ENCODE data around the gene MRPL24.

Gene MRPL24

DNA sequence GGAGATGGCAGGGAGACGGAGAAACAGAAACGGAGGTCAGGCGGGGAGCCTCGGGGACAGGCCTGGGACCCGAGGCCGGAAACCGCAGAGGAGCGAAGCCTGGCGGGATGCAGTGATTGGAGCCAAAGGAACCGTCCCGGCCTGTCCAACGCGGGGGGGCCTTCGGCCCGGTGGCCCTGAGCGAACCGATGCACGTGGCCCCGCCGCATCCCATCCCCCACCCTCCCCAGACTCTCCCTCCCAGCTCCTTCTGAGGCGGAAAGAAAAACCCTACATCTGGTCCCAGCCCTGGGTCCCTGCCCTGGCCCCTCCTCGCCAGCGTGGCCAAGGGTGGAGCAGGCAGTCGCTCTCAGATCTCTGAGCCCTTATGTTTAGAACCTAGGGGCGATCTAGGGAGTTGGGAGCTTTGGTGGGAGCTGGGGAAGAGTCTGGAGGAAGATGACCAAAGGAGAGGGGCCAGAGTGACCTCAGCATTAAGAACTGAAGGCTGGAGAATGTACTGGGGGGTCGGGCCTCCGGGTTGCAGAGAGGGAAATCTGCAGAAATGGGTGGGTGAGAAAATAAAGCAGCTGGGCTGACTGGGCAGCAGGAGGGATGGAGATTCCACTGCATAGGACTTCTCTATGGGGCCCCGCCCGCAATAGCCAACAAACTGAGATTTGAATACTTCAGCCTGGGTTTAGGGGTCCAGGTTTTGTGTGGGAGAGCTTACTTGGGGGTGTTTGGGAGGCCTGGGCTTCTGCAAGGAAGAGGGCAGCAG is 34.1 kb downstream of the MRPL24 start:
- H3K4me3 ChIP-seq (ENCODE audit: control insufficient read depth, low read depth, low read length) = peak overlapping the region; percentile 71
- peak; percentile 46 for DNase-seq (ENCODE audit: low read depth)
- TF ChIP-seq, protein P1, sequence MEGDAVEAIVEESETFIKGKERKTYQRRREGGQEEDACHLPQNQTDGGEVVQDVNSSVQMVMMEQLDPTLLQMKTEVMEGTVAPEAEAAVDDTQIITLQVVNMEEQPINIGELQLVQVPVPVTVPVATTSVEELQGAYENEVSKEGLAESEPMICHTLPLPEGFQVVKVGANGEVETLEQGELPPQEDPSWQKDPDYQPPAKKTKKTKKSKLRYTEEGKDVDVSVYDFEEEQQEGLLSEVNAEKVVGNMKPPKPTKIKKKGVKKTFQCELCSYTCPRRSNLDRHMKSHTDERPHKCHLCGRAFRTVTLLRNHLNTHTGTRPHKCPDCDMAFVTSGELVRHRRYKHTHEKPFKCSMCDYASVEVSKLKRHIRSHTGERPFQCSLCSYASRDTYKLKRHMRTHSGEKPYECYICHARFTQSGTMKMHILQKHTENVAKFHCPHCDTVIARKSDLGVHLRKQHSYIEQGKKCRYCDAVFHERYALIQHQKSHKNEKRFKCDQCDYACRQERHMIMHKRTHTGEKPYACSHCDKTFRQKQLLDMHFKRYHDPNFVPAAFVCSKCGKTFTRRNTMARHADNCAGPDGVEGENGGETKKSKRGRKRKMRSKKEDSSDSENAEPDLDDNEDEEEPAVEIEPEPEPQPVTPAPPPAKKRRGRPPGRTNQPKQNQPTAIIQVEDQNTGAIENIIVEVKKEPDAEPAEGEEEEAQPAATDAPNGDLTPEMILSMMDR (IDR thresholded peaks at IDR 0.05; ENCODE audit: control insufficient read depth, insufficient read depth, low read depth, low read length, missing control alignments) = no peak

DNA sequence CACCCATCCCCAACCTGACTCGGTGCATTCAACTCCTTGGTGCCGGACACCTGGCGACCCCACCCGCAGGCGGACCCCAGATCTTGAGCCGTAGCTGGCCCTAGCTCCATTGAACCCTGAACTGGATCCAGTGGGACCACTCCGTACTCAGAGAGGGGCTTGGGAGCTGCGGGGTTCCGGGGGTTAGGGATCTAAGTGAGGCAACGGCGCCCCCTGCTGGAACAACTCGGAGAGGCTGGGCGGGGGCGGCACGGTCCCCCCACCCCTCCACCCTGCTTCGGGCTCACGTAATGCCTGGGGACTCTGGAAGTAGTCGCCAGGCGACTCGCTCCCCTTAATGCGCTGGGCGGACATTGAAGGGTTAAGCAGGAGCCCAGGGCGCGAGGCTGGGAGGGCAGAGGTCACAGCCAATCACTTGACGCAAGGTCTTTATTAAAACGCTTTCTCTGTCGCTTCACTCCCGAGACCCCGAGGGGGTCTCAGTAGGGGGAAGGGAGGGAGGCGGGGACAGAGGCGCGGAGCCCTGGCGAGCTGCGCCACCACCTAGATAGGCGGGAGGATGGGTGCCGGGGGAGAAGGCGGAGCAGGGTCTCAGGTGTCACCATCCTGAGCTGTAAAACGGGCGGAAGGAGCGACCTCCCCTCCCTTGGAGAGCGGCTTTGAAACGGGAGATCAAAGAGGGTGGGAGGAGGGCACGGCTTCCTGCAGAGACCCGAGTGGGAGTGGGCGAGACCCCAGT is 34.8 kb downstream of the MRPL24 start:
- TF ChIP-seq, protein P1 (IDR thresholded peaks at IDR 0.05; ENCODE audit: control insufficient read depth, insufficient read depth, low read depth, low read length, missing control alignments) = peak; percentile 85
- DNase-seq (ENCODE audit: low read depth) = no peak
- H3K4me3 ChIP-seq (ENCODE audit: control insufficient read depth, low read depth, low read length) = peak overlapping the region; percentile 71

DNA sequence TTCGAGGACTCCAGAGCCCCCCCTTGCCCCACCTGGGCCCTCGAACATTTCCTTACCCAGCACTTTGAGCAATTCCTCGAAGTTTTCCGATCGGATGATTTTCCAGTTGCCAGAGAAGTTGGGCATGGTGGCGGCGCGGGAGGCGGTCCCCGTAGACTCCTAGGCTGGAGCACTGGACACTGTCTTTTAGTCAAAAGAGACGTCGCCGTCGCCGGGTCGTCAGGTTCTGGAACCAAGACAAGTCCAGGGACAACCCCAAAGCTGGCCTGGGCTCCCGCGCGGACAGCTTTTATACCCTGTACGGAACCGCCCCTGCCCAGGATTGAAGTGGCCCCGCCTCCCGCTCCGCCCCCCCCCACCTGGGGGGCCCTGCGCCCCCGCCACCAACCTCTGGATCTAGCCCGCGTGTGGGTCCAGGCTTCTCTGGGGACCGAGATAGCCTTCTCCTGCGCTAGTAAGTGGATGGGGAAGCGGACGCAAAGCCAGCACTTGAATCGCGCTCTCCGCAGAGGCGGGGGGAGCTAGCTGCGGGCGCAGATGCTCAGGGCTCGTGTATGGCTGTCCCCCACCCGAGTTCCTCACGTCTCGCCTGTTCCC is 35.5 kb downstream of the MRPL24 start, which contains the start of gene CRABP2:
TSS of gene CRABP2 (minus strand) at position 263 of the 597 bp plus-strand sequence. CDS start at position 126, 137 bp downstream.
- DNase-seq (ENCODE audit: low read depth) = no peak
- peak within 1 kb of the TSS; percentile 71 for H3K4me3 ChIP-seq (ENCODE audit: control insufficient read depth, low read depth, low read length)
- TF ChIP-seq, protein P1 (IDR thresholded peaks at IDR 0.05; ENCODE audit: control insufficient read depth, insufficient read depth, low read depth, low read length, missing control alignments) = no peak

DNA sequence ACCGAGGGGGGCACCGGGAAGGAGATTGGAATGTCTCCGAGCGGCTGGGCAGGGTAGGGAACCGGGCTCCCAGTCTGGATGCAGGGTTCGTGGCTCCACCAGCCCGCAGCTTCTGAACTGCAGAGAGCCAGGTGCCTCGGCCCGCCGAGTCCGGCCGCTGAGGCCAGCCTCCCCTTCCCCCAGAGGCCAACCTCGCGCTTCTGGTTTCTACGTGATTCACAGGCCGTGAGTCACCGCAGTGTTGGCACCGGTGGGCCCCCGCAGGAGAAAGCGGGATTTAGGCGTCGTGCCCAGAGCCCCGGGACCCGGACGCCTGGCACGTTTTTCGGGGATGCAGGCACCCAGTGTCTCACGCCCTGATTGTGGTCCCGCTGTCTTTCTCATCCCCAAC is 36.0 kb downstream of the MRPL24 start:
- peak overlapping the region; percentile 71 for H3K4me3 ChIP-seq (ENCODE audit: control insufficient read depth, low read depth, low read length)
- DNase-seq (ENCODE audit: low read depth) = no peak

DNA sequence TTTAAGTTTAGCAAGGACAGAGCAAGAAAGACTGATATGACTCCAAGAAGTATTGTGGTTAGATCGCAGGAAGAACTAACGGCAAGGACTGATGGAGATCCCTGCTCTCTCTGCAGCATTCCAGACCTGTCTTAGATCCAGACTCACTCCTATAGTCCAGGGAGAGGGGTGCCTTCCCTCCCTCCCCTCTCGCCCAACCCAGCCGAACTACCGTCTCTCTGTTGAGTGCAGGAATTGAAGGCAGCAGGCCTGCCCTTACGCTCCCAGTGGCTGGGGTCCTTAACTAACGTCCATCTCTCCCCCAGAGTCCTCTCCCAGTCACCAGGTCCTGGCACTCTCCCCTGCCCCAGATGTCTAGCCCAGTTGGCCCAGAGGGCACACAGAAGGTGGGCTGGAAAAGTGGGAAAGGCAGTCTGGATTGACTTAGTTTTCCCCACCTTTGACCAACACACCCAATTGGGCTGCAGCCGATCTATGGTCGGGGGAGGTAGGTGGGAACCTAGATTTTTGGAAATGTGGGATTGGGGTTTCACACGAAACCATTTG is 36.6 kb downstream of the MRPL24 start:
- TF ChIP-seq, protein P1 (IDR thresholded peaks at IDR 0.05; ENCODE audit: control insufficient read depth, insufficient read depth, low read depth, low read length, missing control alignments) = no peak
- H3K4me3 ChIP-seq (ENCODE audit: control insufficient read depth, low read depth, low read length) = peak overlapping the region; percentile 71
- no peak for DNase-seq (ENCODE audit: low read depth)

More for the DNA sequence above, 36.0 kb downstream of the MRPL24 start:
- TF ChIP-seq, protein P1 (IDR thresholded peaks at IDR 0.05; ENCODE audit: control insufficient read depth, insufficient read depth, low read depth, low read length, missing control alignments) = no peak

DNA sequence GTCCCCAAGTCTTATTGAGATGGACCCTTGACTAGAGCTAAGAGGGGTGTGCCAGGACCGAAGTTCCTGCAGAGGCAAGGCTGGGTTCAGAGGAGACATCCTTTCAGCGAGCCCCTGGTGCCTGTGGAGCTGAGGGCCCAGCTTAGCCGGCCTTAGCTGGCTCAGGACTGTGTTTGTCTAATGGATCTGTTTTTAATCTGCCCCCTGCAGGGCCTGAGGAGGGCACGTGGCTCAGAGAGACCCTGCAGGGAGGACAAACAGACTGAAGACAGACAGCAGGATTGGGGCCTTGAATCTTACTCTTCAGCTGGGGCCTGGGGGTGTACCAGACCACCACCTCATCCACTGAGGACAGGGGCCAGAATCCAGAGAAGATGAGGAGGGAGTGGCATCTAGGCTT is 37.1 kb downstream of the MRPL24 start:
- peak overlapping the region; percentile 71 for H3K4me3 ChIP-seq (ENCODE audit: control insufficient read depth, low read depth, low read length)
- TF ChIP-seq, protein P1 (IDR thresholded peaks at IDR 0.05; ENCODE audit: control insufficient read depth, insufficient read depth, low read depth, low read length, missing control alignments) = no peak
- no peak for DNase-seq (ENCODE audit: low read depth)
